Measurements from ENCODE around the gene ECM2.

The ECM2 gene

GRCh38 chr9:92496396-92497176 is 39.2 kb downstream of the ECM2 start:
- no peak for DNase-seq

- DNase-seq: no peak
Observed at GRCh38 chr9:92494856-92495255, 40.9 kb downstream of the ECM2 start.

GRCh38 chr9:92493749-92494387 is 41.9 kb downstream of the ECM2 start:
- DNase-seq: no peak

- DNase-seq: no peak
Observed at GRCh38 chr9:92492781-92493401, 42.9 kb downstream of the ECM2 start.

GRCh38 chr9:92488681-92489550 is 46.9 kb downstream of the ECM2 start:
- no peak for DNase-seq

GRCh38 chr9:92486371-92486770 is 49.4 kb downstream of the ECM2 start:
- no peak for DNase-seq

- no peak for DNase-seq
Observed at GRCh38 chr9:92484563-92484962, 51.2 kb downstream of the ECM2 start.

- DNase-seq: no peak
Observed at GRCh38 chr9:92483627-92484545, 51.9 kb downstream of the ECM2 start.

- DNase-seq: no peak
Observed at GRCh38 chr9:92482805-92483204, 53.0 kb downstream of the ECM2 start.

GRCh38 chr9:92482329-92482728 is 53.5 kb downstream of the ECM2 start, which contains the start of gene ASPN:
ASPN (minus strand) TSS chr9:92482506.
- no peak for DNase-seq

GRCh38 chr9:92480986-92481633 is 54.7 kb downstream of the ECM2 start:
- DNase-seq: no peak

GRCh38 chr9:92480291-92480771 is 55.5 kb downstream of the ECM2 start:
- no peak for DNase-seq

- DNase-seq: no peak
Observed at GRCh38 chr9:92479346-92479745, 56.4 kb downstream of the ECM2 start.

GRCh38 chr9:92478783-92479182 is 57.0 kb downstream of the ECM2 start:
- DNase-seq: no peak

- no peak for DNase-seq
Observed at GRCh38 chr9:92476962-92477361, 58.8 kb downstream of the ECM2 start.

- no peak for DNase-seq
Observed at GRCh38 chr9:92474587-92474986, 61.2 kb downstream of the ECM2 start.

- DNase-seq: no peak
Observed at GRCh38 chr9:92468206-92468605, 67.6 kb downstream of the ECM2 start.

- no peak for DNase-seq
Observed at GRCh38 chr9:92467511-92467910, 68.3 kb downstream of the ECM2 start.

- DNase-seq: no peak
Observed at GRCh38 chr9:92467041-92467440, 68.7 kb downstream of the ECM2 start.

- DNase-seq: no peak
Observed at GRCh38 chr9:92463984-92464383, 71.8 kb downstream of the ECM2 start.

GRCh38 chr9:92463387-92463786 is 72.4 kb downstream of the ECM2 start:
- no peak for DNase-seq
